OCI-LY7 (cell line): ENCODE data around the gene CENPP. TPM values are rescaled to one million over a fixed set of nuclear protein-coding genes. Genes with fewer than 3 reads are reported as not detected.

Source experiments
- BruUV-seq: library from RNA; stranded (reverse); fragments of 400-500 nt; replicated peaks from 2 replicates; lab custom pipeline; 2021; lab: Mats Ljungman, UMichigan
- CTCF ChIA-PET: fragments of 300-600 bp; sonication (Branson Sonifier 250); formaldehyde crosslinking; loops from one replicate; lab custom pipeline; 2022; ENCODE audit warnings: antibody characterized with exemption; ENCODE audit not compliant: unreplicated experiment; lab: Charles Lee
- POLR2A ChIA-PET: fragments of 300-600 bp; sonication (Branson Sonifier 250); formaldehyde crosslinking; loops from one replicate; lab custom pipeline; 2022; ENCODE audit warnings: antibody characterized with exemption; lab: Charles Lee
- DNase-seq: peaks from one replicate; pipeline ENCODE4 v3.0.0-alpha.2; 2015; ENCODE audit warnings: low spot score
- H2AFZ ChIP-seq: fragments of 200-600 bp; sonication (generic), shearing (Covaris generic); 2 replicates; pipeline ENCODE4 v1.6.1; 2014; ENCODE audit warnings: mild to moderate bottlenecking, antibody characterized with exemption, low read length, moderate library complexity
- H3K27ac ChIP-seq: fragments of 200-600 bp; sonication (generic); 2 replicates; pipeline ENCODE4 v1.5.1; 2014; ENCODE audit warnings: mixed run types, low read depth, mild to moderate bottlenecking, moderate library complexity, low read length, inconsistent platforms; ENCODE audit not compliant: poor library complexity, severe bottlenecking
- H3K36me3 ChIP-seq: fragments of 200-600 bp; sonication (generic); 2 replicates; pipeline ENCODE4 v1.6.1; 2014; ENCODE audit warnings: mild to moderate bottlenecking, antibody characterized with exemption, low read length, moderate library complexity, mixed read lengths; ENCODE audit not compliant: insufficient read depth
- H3K4me1 ChIP-seq: fragments of 200-600 bp; sonication (generic); 2 replicates; pipeline ENCODE4 v1.5.1; 2014; ENCODE audit warnings: mild to moderate bottlenecking, low read length; ENCODE audit not compliant: insufficient read depth, poor library complexity, severe bottlenecking
- H3K4me2 ChIP-seq: fragments of 200-600 bp; sonication (generic); 2 replicates; pipeline ENCODE4 v1.6.1; 2014; ENCODE audit warnings: mild to moderate bottlenecking, low read length
- H3K4me3 ChIP-seq: fragments of 200-600 bp; sonication (generic); 2 replicates; pipeline ENCODE4 v1.5.1; 2014; ENCODE audit warnings: mild to moderate bottlenecking, low read depth, low read length; ENCODE audit not compliant: poor library complexity, severe bottlenecking
- H3K79me2 ChIP-seq: fragments of 200-600 bp; sonication (generic); 2 replicates; pipeline ENCODE4 v1.6.1; 2016; ENCODE audit warnings: low read depth, mild to moderate bottlenecking, low read length, moderate library complexity, mixed read lengths; ENCODE audit not compliant: insufficient read depth
- H3K9me2 ChIP-seq: fragments of 200-600 bp; sonication (generic); 2 replicates; pipeline ENCODE4 v1.6.1; 2016; ENCODE audit warnings: mild to moderate bottlenecking, low read length, mixed read lengths; ENCODE audit not compliant: insufficient read depth
- H3K9me3 ChIP-seq: fragments of 200-600 bp; sonication (generic); 2 replicates; pipeline ENCODE4 v1.6.1; 2014; ENCODE audit warnings: mild to moderate bottlenecking, mixed run types, low read length, mixed read lengths
- H4K20me1 ChIP-seq: fragments of 200-600 bp; sonication (generic); 2 replicates; pipeline ENCODE4 v1.6.1; 2014; ENCODE audit warnings: mild to moderate bottlenecking, antibody characterized with exemption, low read length, moderate library complexity, mixed read lengths; ENCODE audit not compliant: insufficient read depth
- EZH2phosphoT487 ChIP-seq: fragments of 200-600 bp; sonication (generic); IDR thresholded peaks from 2 replicates; pipeline ENCODE4 v1.6.1; 2018; ENCODE audit warnings: low read depth, borderline replicate concordance, mild to moderate bottlenecking, mixed run types, antibody characterized with exemption, low read length, moderate library complexity, mixed read lengths
- intact Hi-C: fragments of 100-400 bp; cut with micrococcal nuclease; formaldehyde crosslinking; loops from one replicate; pipeline ENCODE4 v1.10.0; 2022; ENCODE audit not compliant: unreplicated experiment
- total RNA-seq, 2 experiments: library from RNA; depleted of rRNA in 1 of 2; stranded (reverse); fragments of >200 nt in 1 of 2; shearing (Covaris generic) in 1 of 2; gene quantifications; 2 replicates each; pipeline ENCODE4 v1.2.3, GENCODE V29; 2014 to 2022
- TF ChIP-seq, protein P1 (sequence below): fragments of 200-600 bp; sonication (generic); conservative IDR thresholded peaks from 2 replicates; pipeline ENCODE4 v1.5.1; 2014; ENCODE audit warnings: mild to moderate bottlenecking, antibody characterized with exemption, low read length, moderate library complexity, mixed read lengths

CENPP gene
- total RNA-seq, 2 experiments from 2014 or later = 25.4 to 30.9 TPM

DNA sequence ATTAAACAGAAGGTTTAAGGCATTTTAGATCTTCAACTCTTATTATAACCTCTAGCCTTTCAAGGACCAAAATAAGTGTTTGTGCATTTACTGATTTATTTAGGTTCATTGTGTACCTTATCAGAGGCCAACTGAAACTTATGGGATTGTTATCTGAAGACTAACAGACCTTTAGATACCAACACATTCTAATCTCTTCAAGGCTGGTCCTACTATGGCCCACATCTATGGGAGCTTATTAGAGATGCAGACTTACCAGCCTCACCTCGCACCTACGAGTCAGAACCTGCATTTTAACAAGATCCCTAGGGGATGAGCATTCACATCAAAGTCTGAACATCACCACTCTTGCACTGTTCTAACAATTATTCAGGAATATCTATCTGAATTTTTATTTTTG is 34.2 kb upstream of the CENPP start:
- DNase-seq = no peak

DNA sequence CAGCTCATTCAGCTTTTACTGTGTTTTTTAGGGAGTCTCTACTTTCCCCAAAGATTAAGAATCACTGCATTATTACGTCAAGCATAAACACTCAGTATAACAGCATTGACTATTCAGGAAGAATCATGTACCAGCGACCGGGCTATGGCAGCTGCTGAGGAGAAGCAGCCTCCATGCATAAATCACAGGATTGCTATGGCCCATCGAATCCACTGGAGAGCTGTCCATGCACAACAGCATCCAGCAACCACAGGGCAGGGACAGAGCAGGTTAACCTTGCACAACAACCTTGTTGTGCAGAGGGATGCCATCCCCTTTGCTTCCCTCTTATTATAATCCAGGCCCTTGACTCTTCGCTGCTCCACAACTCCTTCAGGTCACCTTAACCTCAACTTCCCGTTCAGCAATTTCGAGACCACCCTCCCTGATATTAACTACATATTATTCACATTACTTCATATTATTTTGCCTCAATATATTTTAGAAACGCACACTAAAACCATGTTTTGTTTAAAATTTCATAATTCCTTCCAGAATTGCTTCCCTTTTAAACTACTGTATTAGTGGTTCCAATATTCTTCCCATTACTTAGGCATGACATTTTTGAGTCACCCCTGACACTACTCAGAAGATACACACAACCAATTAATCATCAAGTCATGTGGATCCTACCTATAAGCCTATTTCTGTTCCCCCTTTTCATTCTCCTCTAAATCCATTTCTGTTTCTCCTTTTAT is 33.2 kb upstream of the CENPP start:
- BruUV-seq = no TSS peak
- peak overlapping the region; percentile 91 for H3K4me3 ChIP-seq
- H3K79me2 ChIP-seq = peaks cover 84% of the 10 kb centered on the region
- peaks cover 69% of the 10 kb centered on the region for H3K36me3 ChIP-seq
- POLR2A ChIA-PET = interaction anchor here (1.1 to 1.9 kb wide), 4 partner anchors 14 to 38 kb away, joined by 3 to 12 read pairs (median 6); no protein-coding TSS in a partner anchor
- H3K4me1 ChIP-seq = peaks cover 51% of the 10 kb centered on the region
- intact Hi-C loops = loop anchor here (1.0 to 2.0 kb wide), 2 partner anchors 33 to 472 kb away; partner anchors contain the start of genes BICD2, CENPP and NOL8
- no peak overlapping the region; the same call in 1 of the 2 replicates for H2AFZ ChIP-seq
- no peaks in the 10 kb centered on the region; the same call in 1 of the 2 replicates for H3K9me3 ChIP-seq
- no peaks in the 10 kb centered on the region for H3K9me2 ChIP-seq
- H3K4me2 ChIP-seq = peak overlapping the region; percentile 90
- TF ChIP-seq, protein P1, sequence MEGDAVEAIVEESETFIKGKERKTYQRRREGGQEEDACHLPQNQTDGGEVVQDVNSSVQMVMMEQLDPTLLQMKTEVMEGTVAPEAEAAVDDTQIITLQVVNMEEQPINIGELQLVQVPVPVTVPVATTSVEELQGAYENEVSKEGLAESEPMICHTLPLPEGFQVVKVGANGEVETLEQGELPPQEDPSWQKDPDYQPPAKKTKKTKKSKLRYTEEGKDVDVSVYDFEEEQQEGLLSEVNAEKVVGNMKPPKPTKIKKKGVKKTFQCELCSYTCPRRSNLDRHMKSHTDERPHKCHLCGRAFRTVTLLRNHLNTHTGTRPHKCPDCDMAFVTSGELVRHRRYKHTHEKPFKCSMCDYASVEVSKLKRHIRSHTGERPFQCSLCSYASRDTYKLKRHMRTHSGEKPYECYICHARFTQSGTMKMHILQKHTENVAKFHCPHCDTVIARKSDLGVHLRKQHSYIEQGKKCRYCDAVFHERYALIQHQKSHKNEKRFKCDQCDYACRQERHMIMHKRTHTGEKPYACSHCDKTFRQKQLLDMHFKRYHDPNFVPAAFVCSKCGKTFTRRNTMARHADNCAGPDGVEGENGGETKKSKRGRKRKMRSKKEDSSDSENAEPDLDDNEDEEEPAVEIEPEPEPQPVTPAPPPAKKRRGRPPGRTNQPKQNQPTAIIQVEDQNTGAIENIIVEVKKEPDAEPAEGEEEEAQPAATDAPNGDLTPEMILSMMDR = no peak
- TF ChIP-seq EZH2phosphoT487 = no peak
- H4K20me1 ChIP-seq = peaks cover 45% of the 10 kb centered on the region
- CTCF ChIA-PET = no interaction called here
- peak; percentile 17 for DNase-seq
- peak overlapping the region; percentile 92 for H3K27ac ChIP-seq

More for the DNA sequence above, 34.2 kb upstream of the CENPP start:
- peaks cover 69% of the 10 kb centered on the region for H3K36me3 ChIP-seq
- ChIA-PET CTCF (interaction anchor here (0.6 kb wide), 1 partner anchor 40 kb away, joined by 5 read pairs; no protein-coding TSS in a partner anchor), POLR2A (interaction anchor here (0.6 to 1.9 kb wide), 7 partner anchors 13 to 329 kb away, joined by 3 to 12 read pairs (median 3); partner anchors contain the start of gene CENPP)
- H3K4me1 ChIP-seq = peaks cover 48% of the 10 kb centered on the region
- H3K9me3 ChIP-seq = no peaks in the 10 kb centered on the region; the same call in 1 of the 2 replicates
- H3K4me3 ChIP-seq = peak overlapping the region; percentile 91
- H3K9me2 ChIP-seq = no peaks in the 10 kb centered on the region; the same call in 1 of the 2 replicates
- H3K4me2 ChIP-seq = peak overlapping the region; percentile 90
- no peak overlapping the region for H3K27ac ChIP-seq
- no peak for TF ChIP-seq EZH2phosphoT487
- TF ChIP-seq, protein P1 = no peak
- H2AFZ ChIP-seq = no peak overlapping the region
- no TSS peak for BruUV-seq
- peaks cover 86% of the 10 kb centered on the region for H3K79me2 ChIP-seq
- peaks cover 53% of the 10 kb centered on the region for H4K20me1 ChIP-seq
- intact Hi-C loops = no loop called here
